Brain microvascular endothelial cell (primary cell): Measurements from ENCODE around the gene TPRA1.

ENCODE experiments used
- DNase-seq: peaks from one replicate; pipeline ENCODE4 v3.0.0-alpha.2; 2020
- H3K27ac ChIP-seq: fragments of 250-450 bp; sonication (Bioruptor Pico); 2 replicates; pipeline ENCODE4 v1.5.1; 2020; ENCODE audit warnings: mild to moderate bottlenecking, moderate library complexity
- H3K27me3 ChIP-seq: fragments of 250-450 bp; sonication (Bioruptor Pico); replicated peaks from 2 replicates; pipeline ENCODE4 v1.5.1; 2020; ENCODE audit warnings: mild to moderate bottlenecking
- H3K36me3 ChIP-seq: fragments of 250-450 bp; sonication (Bioruptor Pico); replicated peaks from 2 replicates; pipeline ENCODE4 v1.5.1; 2020; ENCODE audit warnings: mild to moderate bottlenecking
- H3K4me3 ChIP-seq: 2 replicates; pipeline ENCODE4 v1.5.1; 2011; ENCODE audit warnings: low read depth, mild to moderate bottlenecking, control low read depth, low read length, moderate library complexity
- CTCF ChIP-seq: IDR thresholded peaks from 2 replicates; pipeline ENCODE4 v1.5.1; 2011; ENCODE audit warnings: low read depth, mild to moderate bottlenecking, moderate library complexity, low read length, control low read depth, inconsistent platforms; ENCODE audit errors: missing control alignments
- in situ Hi-C: cut with HindIII; loops from 2 replicates; pipeline ENCODE4 v1.10.0; 2017; ENCODE audit warnings: low sequenced_read_pairs, low pct_ligation_motif_present

The TPRA1 gene

DNA sequence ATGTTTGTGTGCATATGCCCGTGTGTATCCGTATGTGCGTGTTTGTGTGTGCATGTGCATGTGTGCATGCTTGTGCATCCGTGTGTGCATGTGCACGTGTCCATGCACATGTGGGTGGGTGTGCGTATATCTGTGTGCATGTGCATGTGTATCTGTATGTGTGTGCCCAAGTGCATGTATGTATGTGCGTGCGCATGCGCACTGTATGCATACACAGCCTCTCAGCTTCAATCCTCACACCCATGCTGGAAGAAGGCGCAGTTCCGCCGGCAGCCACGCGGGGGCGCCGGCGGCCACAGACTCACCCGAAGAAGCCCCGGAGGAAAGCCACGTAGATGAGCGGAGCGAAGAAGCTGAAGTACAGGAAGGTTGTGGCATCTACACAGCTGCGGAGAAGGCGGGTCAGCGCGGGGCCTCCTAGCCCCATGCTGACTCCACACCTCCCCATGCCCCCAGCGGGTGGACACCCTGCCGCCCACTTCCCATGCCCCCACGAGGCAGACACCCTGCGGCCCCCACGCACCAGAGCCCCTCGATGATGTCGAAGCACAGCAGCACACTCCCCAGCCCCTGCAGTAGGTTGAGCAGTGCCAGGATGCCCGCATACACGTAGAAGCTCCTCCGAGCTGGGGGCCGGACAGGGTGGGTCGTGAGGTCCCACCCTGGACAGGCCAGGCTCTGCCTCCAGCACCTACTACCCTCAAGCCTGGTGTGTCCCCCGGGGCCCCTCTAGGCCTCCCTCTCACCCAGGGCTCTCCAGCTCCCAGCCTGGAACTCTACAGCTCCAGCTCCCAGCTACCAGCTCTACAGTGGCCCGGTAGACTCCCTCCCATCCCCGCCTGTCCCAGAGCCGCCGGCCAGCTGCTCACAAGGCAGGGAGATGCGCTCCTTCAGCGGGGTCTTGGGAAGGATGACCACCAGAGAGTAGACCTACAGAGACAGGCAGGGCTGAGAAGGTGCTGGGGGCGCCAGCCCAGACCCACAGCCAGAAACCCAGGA lies 15.4 kb downstream of the TPRA1 start:
- TF ChIP-seq CTCF, result peak; percentile 100
- DNase-seq, result peak; percentile 90
- in situ Hi-C loops, result no loop called here
- no peaks in the 10 kb centered on the region for H3K27me3 ChIP-seq
- no peak overlapping the region for H3K4me3 ChIP-seq
- H3K27ac ChIP-seq, result no peak overlapping the region
- peaks cover 39% of the 10 kb centered on the region for H3K36me3 ChIP-seq

DNA sequence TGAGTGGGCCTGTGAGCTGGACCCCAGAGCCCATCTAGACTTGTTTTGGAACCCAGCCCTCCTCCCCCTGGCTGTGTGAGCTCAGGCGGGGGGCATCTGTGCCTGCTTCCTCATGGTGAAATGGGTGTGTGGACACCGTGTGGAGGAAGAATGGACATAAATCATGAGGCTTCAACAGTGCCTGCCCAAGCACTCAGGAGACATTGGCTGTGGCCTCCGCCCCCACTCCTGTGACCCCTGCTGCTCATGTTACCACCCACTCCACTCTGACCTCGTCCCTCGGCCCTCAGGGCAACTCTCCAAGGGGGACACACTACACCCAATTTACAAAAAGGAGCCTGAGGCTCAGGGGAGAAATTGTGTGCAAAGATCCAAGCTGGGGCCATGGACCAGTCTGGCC lies 16.6 kb downstream of the TPRA1 start:
- H3K36me3 ChIP-seq, result peaks cover 39% of the 10 kb centered on the region
- no peaks in the 10 kb centered on the region for H3K27me3 ChIP-seq
- no peak for DNase-seq
- H3K27ac ChIP-seq, result no peak overlapping the region
- no peak overlapping the region for H3K4me3 ChIP-seq
- no peak for TF ChIP-seq CTCF
- in situ Hi-C loops, result no loop called here

DNA sequence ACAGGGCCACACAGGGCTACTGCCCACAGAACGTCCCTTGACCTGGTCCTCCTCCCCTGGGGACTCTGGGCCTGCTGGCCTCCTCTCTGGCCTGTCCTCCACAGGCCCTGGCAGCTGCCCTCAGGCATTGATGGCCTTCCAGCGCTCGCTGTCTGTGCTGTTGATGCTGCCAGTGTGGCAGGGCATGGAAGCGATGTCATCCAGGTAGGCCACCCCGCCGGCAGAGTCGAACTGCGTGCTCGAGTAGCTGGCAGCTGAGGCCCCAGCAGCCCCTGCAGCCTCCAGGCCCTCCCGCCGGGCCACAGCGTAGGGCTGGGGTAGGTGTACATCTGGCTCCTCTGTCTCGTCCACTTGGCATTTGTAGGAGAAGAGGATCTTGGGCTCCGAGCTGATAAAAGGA lies 17.1 kb downstream of the TPRA1 start:
- no peak overlapping the region for H3K4me3 ChIP-seq
- H3K27me3 ChIP-seq, result no peaks in the 10 kb centered on the region
- peaks cover 39% of the 10 kb centered on the region for H3K36me3 ChIP-seq
- H3K27ac ChIP-seq, result no peak overlapping the region
- no peak for DNase-seq
- in situ Hi-C loops, result no loop called here
- no peak for TF ChIP-seq CTCF

DNA sequence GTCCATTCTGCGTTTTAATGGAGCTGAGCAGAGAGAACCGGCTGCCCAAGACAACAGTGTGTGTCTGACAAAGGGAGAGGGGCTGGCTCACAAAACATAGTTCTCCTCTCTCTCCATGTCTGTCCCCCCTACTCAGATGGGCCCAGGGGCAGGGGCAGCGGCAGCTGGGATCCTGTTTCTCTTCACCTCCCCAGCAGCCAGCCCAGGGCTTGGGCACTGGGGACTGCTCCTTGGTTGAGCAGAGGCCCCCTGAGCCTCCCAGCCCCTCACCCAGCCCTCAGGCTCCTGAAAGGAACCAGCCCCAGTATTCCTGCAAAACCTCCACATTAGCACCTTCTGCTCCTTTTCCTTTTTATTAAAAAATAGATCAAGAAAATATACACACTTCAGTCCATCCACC lies 17.8 kb downstream of the TPRA1 start:
- in situ Hi-C loops, result no loop called here
- no peak overlapping the region for H3K27ac ChIP-seq
- peaks cover 38% of the 10 kb centered on the region for H3K36me3 ChIP-seq
- no peak for TF ChIP-seq CTCF
- DNase-seq, result no peak
- no peak overlapping the region for H3K4me3 ChIP-seq
- H3K27me3 ChIP-seq, result no peaks in the 10 kb centered on the region

DNA sequence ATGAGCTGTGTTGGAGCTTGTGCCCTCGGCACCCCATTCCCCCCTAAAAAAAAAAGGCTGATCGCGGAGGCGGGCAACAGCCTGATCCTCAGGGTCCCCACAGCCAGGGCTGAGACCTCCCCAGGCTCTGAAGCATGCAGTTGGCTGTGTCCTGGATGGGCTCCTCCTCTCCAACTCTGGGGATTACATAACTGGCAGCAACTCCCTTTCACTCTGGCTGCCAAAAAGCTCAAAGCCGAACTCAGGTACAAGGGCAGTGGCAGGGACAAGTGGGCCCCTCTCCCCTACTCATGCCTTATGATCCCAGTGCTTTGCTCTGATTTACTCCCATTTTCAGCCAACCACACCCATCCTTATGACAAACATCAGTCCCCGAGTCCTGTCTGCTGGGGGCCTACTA lies 18.3 kb downstream of the TPRA1 start:
- in situ Hi-C loops, result no loop called here
- Histone ChIP-seq H3K27me3 (no peaks in the 10 kb centered on the region), H3K4me3 (no peak overlapping the region), H3K27ac (no peak overlapping the region), H3K36me3 (peaks cover 35% of the 10 kb centered on the region)
- DNase-seq, result no peak
- TF ChIP-seq CTCF, result no peak
